ENCODE data around the gene SMYD3. TPM values are rescaled to one million over a fixed set of nuclear protein-coding genes. Genes with fewer than 3 reads are reported as not detected.

Gene SMYD3
- total and polyA plus RNA-seq, 2 donors (not counting 3 experiments of a cell fraction or from before 2014, with no cell fraction given): 16.0 to 32.1 TPM

DNA sequence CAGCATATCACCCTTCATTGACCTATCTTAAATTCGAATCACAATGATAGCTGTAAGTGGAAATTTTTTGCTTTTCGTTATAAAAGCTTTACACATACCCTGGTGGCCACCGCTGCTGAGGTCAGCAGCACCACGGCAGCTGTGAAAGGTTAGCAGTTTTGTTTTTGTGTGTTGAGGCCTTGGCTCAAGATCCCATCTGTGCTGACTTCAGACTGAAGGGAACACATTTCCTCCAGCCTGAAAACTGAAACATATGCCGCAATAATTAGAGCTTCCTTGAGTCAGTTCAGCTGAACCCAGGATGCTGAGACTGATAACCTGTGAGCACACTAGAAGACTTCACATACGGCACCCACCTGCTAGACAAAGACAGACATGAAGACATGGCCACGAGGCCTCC lies 103.0 kb downstream of the SMYD3 start:
- CTCF ChIA-PET: no interaction called here

DNA sequence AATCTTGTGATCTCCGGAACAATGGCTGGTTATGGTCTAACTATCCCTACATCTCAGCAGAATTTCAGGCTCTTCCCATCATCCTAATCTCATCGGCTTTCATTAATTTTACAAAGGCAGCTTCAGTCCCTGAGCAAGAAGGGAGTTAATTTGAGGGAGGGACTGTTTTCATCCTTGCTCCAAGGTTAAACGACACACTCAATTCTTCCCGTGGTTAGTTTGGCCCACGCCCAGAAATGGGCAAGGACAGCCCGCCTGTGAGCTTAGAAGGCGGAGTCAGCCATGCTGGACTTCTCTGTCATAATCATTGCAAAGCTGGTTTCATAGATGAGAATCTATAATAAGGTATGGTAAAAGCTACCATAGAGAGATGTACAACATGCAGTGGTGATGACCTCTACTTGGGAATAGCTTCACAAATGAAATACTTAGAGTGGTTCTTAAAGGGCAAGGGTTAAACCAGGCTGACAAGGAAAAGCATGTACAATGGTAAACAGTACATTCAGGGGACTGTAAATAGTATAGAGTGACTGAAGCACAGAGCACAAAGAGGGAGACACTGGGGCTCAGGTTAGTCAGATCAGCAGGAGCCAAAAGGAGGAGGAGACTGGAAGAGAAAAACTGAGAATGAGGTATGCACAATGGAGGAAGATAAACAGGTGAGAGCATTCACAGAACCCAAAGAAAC lies 108.8 kb downstream of the SMYD3 start:
- no peak for TF ChIP-seq POLR2AphosphoS5 (IDR thresholded peaks at IDR 0.05; ENCODE audit: insufficient read depth, low read depth, low read length)
- DNase-seq (ENCODE audit: low read depth, low spot score) (no peak), FAIRE-seq (no peak)
- POLR2A ChIA-PET: no interaction called here
- no peak overlapping the region for H3K27ac ChIP-seq (ENCODE audit: insufficient read depth, low read depth, low read length)
- H4K20me1 ChIP-seq (replicated peaks; ENCODE audit: control insufficient read depth, extremely low read depth, insufficient read depth, low read length): no peaks in the 10 kb centered on the region
- no peak overlapping the region for H2AFZ ChIP-seq (ENCODE audit: low read depth, low read length)
- H3K4me3 ChIP-seq (replicated peaks in 1 of 3; ENCODE audit: insufficient read depth in 1 of 3, low read depth in 1 of 3, low read length in 3 of 3): no peak overlapping the region
- CTCF ChIA-PET: no interaction called here
- no peak overlapping the region for H3K9ac ChIP-seq (replicated peaks; ENCODE audit: extremely low read depth, insufficient read depth, low read length)
- H3K9me3 ChIP-seq (replicated peaks; ENCODE audit: control insufficient read depth, insufficient read depth, low read length): no peaks in the 10 kb centered on the region
- no peak overlapping the region for H3K4me2 ChIP-seq (ENCODE audit: insufficient read depth, low read length)
- H3K4me1 ChIP-seq (ENCODE audit: control insufficient read depth, extremely low read depth, insufficient read depth, low read length): no peaks in the 10 kb centered on the region
- intact Hi-C loops (cut with micrococcal nuclease): no loop called here
- no peaks in the 10 kb centered on the region for H3K27me3 ChIP-seq (ENCODE audit: control insufficient read depth in 2 of 2, insufficient read depth in 2 of 2, low read length in 2 of 2)
- no peaks in the 10 kb centered on the region for H3K9me1 ChIP-seq (replicated peaks; ENCODE audit: control insufficient read depth, extremely low read depth, insufficient read depth, low read length)
- no peaks in the 10 kb centered on the region for H3K79me2 ChIP-seq (ENCODE audit: control insufficient read depth, insufficient read depth, low read length)
- BruUV-seq (replicated peaks): no TSS peak
- no peaks in the 10 kb centered on the region for H3K36me3 ChIP-seq (ENCODE audit: control insufficient read depth in 2 of 2, extremely low read depth in 1 of 2, insufficient read depth in 2 of 2, low read length in 2 of 2)
- dilution Hi-C loops (cut with MboI; ENCODE audit: extremely low pct_ligation_motif_present, low sequenced_read_pairs): no loop called here

More for the DNA sequence above, 103.0 kb downstream of the SMYD3 start:
- no peaks in the 10 kb centered on the region for H3K27me3 ChIP-seq (ENCODE audit: control insufficient read depth in 2 of 2, insufficient read depth in 2 of 2, low read length in 2 of 2)
- H3K4me2 ChIP-seq (ENCODE audit: insufficient read depth, low read length): no peak overlapping the region
- POLR2A ChIA-PET: no interaction called here
- H3K9ac ChIP-seq (replicated peaks; ENCODE audit: extremely low read depth, insufficient read depth, low read length): no peak overlapping the region
- dilution Hi-C loops (cut with MboI; ENCODE audit: extremely low pct_ligation_motif_present, low sequenced_read_pairs) (no loop called here), intact Hi-C loops (cut with micrococcal nuclease) (no loop called here)
- no peaks in the 10 kb centered on the region for H4K20me1 ChIP-seq (replicated peaks; ENCODE audit: control insufficient read depth, extremely low read depth, insufficient read depth, low read length)
- no peak overlapping the region for H2AFZ ChIP-seq (ENCODE audit: low read depth, low read length)
- no peaks in the 10 kb centered on the region for H3K9me3 ChIP-seq (replicated peaks; ENCODE audit: control insufficient read depth, insufficient read depth, low read length)
- H3K36me3 ChIP-seq (ENCODE audit: control insufficient read depth in 2 of 2, extremely low read depth in 1 of 2, insufficient read depth in 2 of 2, low read length in 2 of 2): no peaks in the 10 kb centered on the region
- no peak overlapping the region for H3K27ac ChIP-seq (ENCODE audit: insufficient read depth, low read depth, low read length)
- no peaks in the 10 kb centered on the region for H3K79me2 ChIP-seq (ENCODE audit: control insufficient read depth, insufficient read depth, low read length)
- H3K4me3 ChIP-seq (replicated peaks in 1 of 3; ENCODE audit: insufficient read depth in 1 of 3, low read depth in 1 of 3, low read length in 3 of 3): no peak overlapping the region
- TF ChIP-seq GATA2 (IDR thresholded peaks at IDR 0.05; ENCODE audit: insufficient read depth, insufficient read length, low read depth, low read length) (no peak), EZH2 (IDR thresholded peaks at IDR 0.05; ENCODE audit: borderline replicate concordance, low read depth, low read length, severe bottlenecking) (no peak), POLR2AphosphoS5 (IDR thresholded peaks at IDR 0.05; ENCODE audit: insufficient read depth, low read depth, low read length) (no peak), FOS (IDR thresholded peaks at IDR 0.05; ENCODE audit: borderline replicate concordance, insufficient read depth, low read length) (no peak)
- TF ChIP-seq, protein P1, sequence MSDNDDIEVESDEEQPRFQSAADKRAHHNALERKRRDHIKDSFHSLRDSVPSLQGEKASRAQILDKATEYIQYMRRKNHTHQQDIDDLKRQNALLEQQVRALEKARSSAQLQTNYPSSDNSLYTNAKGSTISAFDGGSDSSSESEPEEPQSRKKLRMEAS (IDR thresholded peaks at IDR 0.05; ENCODE audit: insufficient read depth, insufficient read length): no peak
- DNase-seq (ENCODE audit: low read depth, low spot score): no peak
- H3K9me1 ChIP-seq (replicated peaks; ENCODE audit: control insufficient read depth, extremely low read depth, insufficient read depth, low read length): no peaks in the 10 kb centered on the region
- FAIRE-seq: no peak
- H3K4me1 ChIP-seq (ENCODE audit: control insufficient read depth, extremely low read depth, insufficient read depth, low read length): no peaks in the 10 kb centered on the region
- BruUV-seq (replicated peaks): no TSS peak
